NCI-H187 (cell line): ENCODE data around the gene SBF2.

Experiments
- DNase-seq, 2 experiments: peaks; one replicate each; lab custom pipeline; 2025; lab: John Stamatoyannopoulos, UW

The SBF2 gene

GRCh38 chr11:10301656-10302358 lies 7.8 kb upstream of the SBF2 start:
- no peak for DNase-seq

- peak; percentile 53 to 81 for DNase-seq
These were observed 4.3 kb upstream of the SBF2 start for GRCh38 chr11:10298342-10298741.

GRCh38 chr11:10295064-10295901 lies 1.3 kb upstream of the SBF2 start:
- no peak for DNase-seq

GRCh38 chr11:10294290-10294953 lies 403 bp upstream of the SBF2 start:
- no peak for DNase-seq

- no peak for DNase-seq
These were observed 2.0 kb downstream of the SBF2 start for GRCh38 chr11:10291801-10292638.

GRCh38 chr11:10289765-10290380 lies 4.1 kb downstream of the SBF2 start:
- no peak for DNase-seq

GRCh38 chr11:10288881-10289764 lies 4.9 kb downstream of the SBF2 start:
- no peak for DNase-seq

GRCh38 chr11:10287766-10288715 lies 6.0 kb downstream of the SBF2 start:
- DNase-seq: no peak

GRCh38 chr11:10287140-10287539 lies 6.9 kb downstream of the SBF2 start:
- no peak for DNase-seq

- DNase-seq: no peak
These were observed 8.7 kb downstream of the SBF2 start for GRCh38 chr11:10285148-10285802.

- DNase-seq: no peak
These were observed 10.0 kb downstream of the SBF2 start for GRCh38 chr11:10283991-10284390.

- DNase-seq: no peak
These were observed 11.9 kb downstream of the SBF2 start for GRCh38 chr11:10282117-10282516.

- no peak for DNase-seq
These were observed 18.3 kb downstream of the SBF2 start for GRCh38 chr11:10275714-10276113.

- no peak for DNase-seq
These were observed 19.3 kb downstream of the SBF2 start for GRCh38 chr11:10274726-10275125.

- DNase-seq: no peak
These were observed 20.3 kb downstream of the SBF2 start for GRCh38 chr11:10273738-10274137.

- DNase-seq: no peak
These were observed 21.9 kb downstream of the SBF2 start for GRCh38 chr11:10272132-10272531.

- no peak for DNase-seq
These were observed 25.1 kb downstream of the SBF2 start for GRCh38 chr11:10268746-10269488.

- no peak for DNase-seq
These were observed 26.2 kb downstream of the SBF2 start for GRCh38 chr11:10267821-10268220.
